HG02759 (cell line): ENCODE results near the gene EXD3.

ENCODE experiments used
- ATAC-seq: cut with Tn5 transposase; IDR thresholded peaks from one replicate; pipeline ENCODE4 v1.9.1; 2021; ENCODE audit warnings: mild to moderate bottlenecking, moderate library complexity; ENCODE audit not compliant: unreplicated experiment

Gene EXD3

DNA sequence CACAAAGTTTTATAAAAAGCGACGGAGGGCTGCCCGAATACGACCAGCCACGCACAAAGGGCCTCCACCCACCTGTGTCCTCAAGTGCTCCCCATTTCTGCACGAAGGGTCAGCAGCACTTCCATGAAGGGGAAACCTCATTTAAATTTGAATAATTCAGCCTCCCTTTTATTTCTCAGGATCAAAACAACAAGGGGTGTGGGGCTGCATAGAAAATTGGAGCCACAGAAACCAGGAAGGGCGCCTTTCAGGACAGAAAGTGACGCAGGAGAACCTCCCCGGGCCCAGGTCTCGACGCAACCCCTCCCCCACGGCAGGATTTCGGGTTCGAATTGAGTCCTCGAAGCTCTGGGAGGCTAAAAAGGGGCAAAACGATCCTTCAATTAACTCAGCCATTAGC lies 123.0 kb downstream of the EXD3 start:
- no peak for ATAC-seq

DNA sequence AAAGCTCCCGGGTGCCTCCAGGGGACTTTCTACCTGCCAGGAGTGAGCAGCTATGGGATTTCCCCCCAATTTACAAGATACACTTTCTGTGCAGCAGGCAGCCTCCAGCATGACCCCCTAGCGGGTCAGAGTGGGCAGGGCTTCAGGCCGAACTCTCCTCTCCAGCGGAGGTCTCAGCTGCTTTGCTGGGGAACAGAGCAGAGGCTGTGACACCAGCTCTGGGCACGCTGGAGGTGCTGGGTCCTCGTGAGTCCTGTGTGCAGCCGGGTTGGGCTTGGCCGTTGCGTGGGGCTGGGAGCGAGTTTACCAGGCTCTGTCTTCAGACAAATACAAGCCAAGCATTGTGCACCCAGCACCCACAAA lies 123.8 kb downstream of the EXD3 start:
- no peak for ATAC-seq

- no peak for ATAC-seq
These were observed 124.4 kb downstream of the EXD3 start for GRCh38 chr9:137298401-137299202.

GRCh38 chr9:137297966-137298365 lies 125.0 kb downstream of the EXD3 start:
- ATAC-seq = no peak

DNA sequence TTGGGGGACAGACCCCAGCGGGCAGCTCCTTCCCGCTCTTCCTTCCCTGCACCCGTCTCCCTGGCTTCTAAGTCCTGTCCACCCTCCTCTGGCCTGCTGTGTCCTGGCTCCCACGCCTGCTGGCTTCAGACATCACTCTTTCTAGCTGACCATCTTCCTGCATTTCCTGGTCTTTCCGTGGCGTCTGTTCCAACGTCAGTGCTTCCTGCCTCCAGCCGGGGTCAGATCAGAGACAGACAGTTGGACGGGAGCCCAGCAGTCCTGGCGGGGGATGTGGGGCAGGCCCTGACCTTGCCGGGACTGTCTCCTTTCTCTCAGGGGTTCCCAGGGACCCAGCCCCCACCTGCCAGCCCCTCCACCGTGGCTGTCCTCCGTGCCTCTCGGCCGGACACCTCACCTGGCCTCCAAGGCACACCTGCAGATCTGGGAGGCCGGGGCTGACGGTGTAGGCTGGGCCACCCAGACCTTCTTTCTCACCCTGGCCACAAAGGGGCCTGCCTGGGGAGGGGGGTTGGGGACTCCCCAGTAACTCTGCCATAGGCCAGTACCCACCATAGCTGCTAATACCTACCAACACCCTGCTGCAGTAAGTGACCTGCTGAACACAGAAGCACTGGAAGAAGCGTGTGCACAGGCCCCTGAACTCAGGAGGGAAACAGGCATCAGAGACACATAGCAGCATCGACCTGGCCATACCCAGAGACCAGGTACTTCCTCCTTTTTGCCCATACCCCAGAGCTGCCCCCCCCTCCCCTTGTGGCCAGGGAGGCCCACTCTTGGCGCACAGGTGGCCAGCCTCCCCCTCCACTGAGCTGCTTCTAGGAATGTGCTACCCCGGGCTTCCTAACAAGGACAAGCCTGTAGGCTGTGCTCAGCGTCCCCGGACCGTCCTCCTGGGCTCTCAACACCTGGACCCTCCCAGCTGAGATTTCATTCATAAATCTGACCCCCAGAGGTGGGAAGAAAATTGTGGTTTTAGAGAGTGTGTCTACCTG lies 126.0 kb downstream of the EXD3 start:
- ATAC-seq = no peak

DNA sequence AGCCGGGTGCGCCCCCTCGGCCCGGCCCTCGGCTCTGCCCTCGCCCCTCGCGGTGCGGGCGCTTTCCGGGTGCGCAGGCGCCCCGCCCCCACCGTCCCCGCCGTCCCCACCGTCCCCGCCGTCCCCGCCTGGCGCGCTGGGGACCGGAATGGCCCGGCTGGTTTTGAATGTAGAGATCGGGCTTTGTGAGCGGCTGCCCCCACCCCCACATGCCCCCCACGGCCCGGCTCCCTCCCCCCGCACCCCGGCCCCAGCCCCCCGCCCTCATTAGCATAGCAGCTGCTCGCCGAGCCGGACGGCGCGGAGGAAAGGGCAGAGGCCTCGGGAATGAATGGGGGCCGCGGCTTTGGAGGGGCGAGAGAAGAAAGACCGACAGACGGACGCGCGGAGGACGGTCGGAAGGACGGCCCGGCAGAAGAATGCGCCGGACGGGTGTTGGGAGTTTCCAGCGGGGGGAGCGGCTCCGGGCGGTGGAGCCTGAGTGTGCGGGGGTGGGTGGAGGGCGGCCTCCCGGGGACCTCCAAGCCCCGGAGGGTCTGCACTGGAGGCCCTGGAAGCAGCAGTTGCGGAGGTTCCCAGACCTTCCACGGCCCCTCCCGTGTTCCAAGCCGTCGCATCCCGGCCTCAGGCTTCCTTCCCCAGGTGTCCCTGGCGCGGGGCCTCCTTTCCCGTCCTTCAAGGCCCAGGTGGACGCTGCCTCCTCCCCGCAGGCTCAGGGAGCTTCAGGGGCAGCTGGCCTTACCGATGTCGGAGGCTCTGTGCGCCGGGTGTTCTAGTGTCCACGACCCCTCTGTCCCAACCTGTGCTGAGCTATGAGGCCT lies 126.9 kb downstream of the EXD3 start:
- ATAC-seq = no peak

DNA sequence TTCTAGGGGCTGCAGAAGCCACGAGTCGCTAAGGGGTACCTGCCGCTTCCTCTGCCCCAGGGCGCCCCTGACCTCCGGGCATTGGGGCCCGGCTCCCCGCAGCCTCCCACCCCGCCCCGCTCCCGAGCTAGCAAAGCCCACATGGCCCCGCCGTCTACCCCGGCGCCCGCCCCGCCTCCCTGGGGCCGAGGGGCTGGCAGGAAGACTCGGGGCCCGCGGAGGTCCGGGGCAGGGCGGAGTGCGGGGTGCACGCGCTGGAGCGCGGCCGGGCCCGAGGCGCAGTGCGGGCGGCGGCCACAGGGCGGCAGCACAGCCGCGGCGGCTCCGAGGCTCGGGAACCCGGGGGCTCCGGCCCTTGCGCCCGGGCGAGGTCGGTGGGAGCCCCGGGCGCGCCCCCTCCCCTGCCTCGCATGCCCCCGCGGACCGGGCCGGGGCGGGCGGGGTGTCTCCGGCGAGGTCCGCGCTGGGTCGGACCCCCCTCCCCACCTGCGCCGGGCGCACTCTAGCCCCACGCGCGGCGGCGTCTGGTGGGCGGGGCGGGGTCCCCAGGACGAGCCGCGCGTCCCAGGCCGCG lies 127.6 kb downstream of the EXD3 start:
- ATAC-seq = no peak

- ATAC-seq = no peak
These were observed 128.2 kb downstream of the EXD3 start for GRCh38 chr9:137294681-137295237.

GRCh38 chr9:137294091-137294680 lies 128.8 kb downstream of the EXD3 start:
- ATAC-seq = no peak

DNA sequence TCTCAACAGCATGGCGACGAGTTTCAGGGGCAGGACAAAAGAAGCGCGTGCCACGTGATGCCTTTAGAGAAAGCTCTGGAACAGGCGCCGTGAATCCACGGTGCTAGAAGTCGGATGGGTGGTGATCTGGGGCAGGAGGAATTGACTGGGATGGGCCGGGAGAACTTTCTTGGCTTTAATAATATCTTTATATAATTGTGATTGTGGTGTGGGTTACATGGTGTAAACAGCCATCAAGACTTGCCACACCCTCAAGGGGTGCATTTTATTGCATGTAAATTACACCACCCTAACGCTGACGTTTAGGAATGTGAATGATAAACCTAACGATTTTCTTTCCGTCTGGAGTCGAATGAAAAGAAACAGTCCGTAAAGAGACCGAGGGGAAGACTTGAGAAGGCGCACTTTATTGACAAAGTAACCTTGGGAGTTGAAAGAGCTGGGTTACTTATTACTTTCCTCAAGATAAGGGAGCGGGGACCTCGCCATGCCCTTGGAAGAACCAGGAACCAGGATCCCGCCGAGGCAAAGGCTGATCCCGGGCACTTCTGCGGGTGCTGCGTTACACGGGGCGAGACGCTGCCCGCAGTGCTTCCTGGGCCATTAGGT lies 129.4 kb downstream of the EXD3 start:
- ATAC-seq = no peak

GRCh38 chr9:137293094-137293481 lies 129.9 kb downstream of the EXD3 start:
- no peak for ATAC-seq

DNA sequence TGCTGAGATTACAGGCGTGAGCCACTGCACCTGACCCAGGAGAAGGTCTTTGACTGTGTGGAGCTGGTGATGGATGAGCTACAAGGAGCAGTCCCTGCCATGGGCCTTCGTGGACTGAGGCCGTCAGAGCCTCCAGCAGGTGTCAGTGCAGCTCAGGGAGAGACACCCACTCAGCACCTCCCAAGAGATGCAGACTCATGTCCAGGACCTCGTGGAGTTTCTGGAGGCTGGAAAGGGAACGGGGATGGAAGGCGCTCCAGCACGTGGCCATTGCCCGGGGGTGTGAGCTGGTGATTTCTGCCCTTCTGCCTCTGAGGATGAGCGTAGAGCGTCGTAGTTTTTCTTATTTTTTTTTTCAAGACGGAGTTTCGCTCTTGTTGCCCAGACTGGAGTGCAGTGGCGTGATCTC lies 136.0 kb downstream of the EXD3 start:
- no peak for ATAC-seq

- ATAC-seq = no peak
These were observed 141.4 kb downstream of the EXD3 start for GRCh38 chr9:137281345-137282116.

GRCh38 chr9:137280474-137281344 lies 142.3 kb downstream of the EXD3 start:
- no peak for ATAC-seq

- ATAC-seq = no peak
These were observed 143.1 kb downstream of the EXD3 start for GRCh38 chr9:137279741-137280473.

DNA sequence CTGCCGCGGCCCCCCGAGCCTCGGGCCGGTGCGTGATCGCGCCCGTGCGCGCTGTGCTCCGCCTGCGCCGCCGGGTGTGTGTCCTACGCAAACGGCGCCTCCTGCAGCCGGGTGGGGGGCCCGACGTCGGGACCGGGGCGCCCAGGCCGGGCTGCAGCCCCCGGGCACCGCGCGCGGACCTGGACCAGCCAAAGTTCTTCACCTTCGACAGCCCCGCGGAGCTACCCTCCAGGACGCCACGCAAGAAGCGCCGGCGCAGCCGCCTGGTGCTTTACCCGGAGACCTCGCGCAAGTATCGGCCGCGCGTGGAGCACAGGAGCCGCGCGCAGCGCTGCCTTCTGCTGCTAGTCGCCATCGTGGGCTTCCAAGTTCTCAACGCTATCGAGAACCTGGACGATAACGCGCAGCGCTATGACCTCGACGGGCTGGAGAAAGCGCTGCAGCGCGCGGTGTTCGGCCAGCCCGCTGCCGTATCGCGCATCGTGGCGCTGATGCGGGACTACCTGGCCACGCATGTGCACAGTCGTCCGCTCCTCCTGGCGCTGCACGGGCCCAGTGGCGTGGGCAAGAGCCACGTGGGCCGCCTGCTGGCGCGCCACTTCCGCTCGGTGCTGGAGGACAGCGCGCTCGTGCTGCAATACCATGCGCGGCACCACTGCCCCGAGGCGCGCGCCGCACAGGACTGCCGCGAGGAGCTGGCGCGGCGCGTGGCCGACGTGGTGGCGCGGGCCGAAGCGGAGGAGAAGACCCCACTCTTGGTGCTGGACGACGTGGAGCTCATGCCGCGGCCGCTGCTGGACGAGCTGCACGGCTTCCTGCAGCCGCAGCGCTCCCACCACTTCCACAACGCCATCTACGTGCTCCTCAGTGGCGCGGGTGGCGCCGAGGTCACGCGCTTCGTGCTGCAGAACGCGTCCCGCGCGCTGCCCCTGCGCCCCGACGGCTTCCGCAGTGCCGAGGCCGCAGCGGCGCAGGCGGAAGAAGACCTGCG lies 143.9 kb downstream of the EXD3 start:
- no peak for ATAC-seq
